ENCODE measurements around the gene DCST2. TPM values are rescaled to one million over a fixed set of nuclear protein-coding genes. Genes with fewer than 3 reads are reported as not detected.
"Not testable (repeated sequence)": the region's sequence is repeated elsewhere in the genome, so short reads cannot be mapped to it uniquely, and the experiment has no call there.

DCST2 gene
- total and polyA plus RNA-seq, 2 of the 8 experiments (the other 6 are each of a cell fraction or from before 2014, with no cell fraction given): 0.43 to 2.1 TPM

DNA sequence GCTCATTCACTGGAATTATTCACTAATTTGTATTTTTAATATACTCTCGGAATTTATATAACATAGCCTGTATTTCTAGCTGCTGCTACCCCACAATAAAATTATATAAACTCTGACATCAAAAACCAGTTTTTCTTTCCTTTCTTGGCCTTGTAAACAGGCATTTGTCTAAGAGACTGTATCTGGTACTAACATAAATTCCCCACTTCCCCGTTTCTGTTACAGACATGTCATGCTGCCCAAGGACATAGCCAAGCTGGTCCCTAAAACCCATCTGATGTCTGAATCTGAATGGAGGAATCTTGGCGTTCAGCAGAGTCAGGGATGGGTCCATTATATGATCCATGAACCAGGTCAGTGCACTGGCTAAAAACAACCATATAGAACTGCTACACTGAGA, 55.8 kb downstream of the DCST2 start:
- not testable (repeated sequence) for H3K4me3 ChIP-seq (ENCODE audit: extremely low read depth in 1 of 4, insufficient read depth in 2 of 4, low read depth in 3 of 4, low read length in 4 of 4); H3K14ac ChIP-seq (ENCODE audit: insufficient read length); H2AK5ac ChIP-seq (ENCODE audit: low read depth, low read length); H3K9ac ChIP-seq (replicated peaks in 1 of 4; ENCODE audit: extremely low read depth in 1 of 4, low read depth in 3 of 4, low read length in 3 of 4); H3K4ac ChIP-seq (replicated peaks; ENCODE audit: insufficient read length, low read depth, low read length); H4K8ac ChIP-seq (ENCODE audit: extremely low read depth, insufficient read depth, low read length); H2BK20ac ChIP-seq (ENCODE audit: low read length); H4K5ac ChIP-seq (ENCODE audit: insufficient read length, low read depth, low read length); H4K91ac ChIP-seq (replicated peaks; ENCODE audit: insufficient read length, low read length); H2AFZ ChIP-seq (ENCODE audit: low read length); H3K27ac ChIP-seq (ENCODE audit: low read depth, low read length); H3K9me3 ChIP-seq (ENCODE audit: insufficient read depth in 2 of 2, low read depth in 1 of 2, low read length in 1 of 2); H4K20me1 ChIP-seq (replicated peaks in 1 of 2; ENCODE audit: control insufficient read depth in 1 of 2, insufficient read depth in 2 of 2, low read length in 2 of 2); H3K18ac ChIP-seq (ENCODE audit: extremely low read depth, low read length); H3K79me1 ChIP-seq (ENCODE audit: low read depth, low read length); FAIRE-seq; H2BK120ac ChIP-seq (replicated peaks; ENCODE audit: low read depth, low read length); H2BK5ac ChIP-seq (ENCODE audit: low read depth, low read length); H2BK15ac ChIP-seq (ENCODE audit: low read length); H3K56ac ChIP-seq (replicated peaks; ENCODE audit: insufficient read length, low read depth, low read length); H2BK12ac ChIP-seq (ENCODE audit: low read depth, low read length); DNase-seq (ENCODE audit: low read depth in 1 of 2, low spot score in 2 of 2); H3K4me2 ChIP-seq (ENCODE audit: insufficient read depth in 1 of 2, low read depth in 2 of 2, low read length in 2 of 2); H3K23ac ChIP-seq (ENCODE audit: insufficient read length); H3K27me3 ChIP-seq (replicated peaks in 1 of 4; ENCODE audit: control insufficient read depth in 3 of 4, extremely low read depth in 1 of 4, insufficient read depth in 3 of 4, low read length in 3 of 4)
- Histone ChIP-seq H3K36me3 (ENCODE audit: control insufficient read depth in 2 of 4, insufficient read depth in 4 of 4, low read length in 3 of 4) (peaks cover 9 to 30% (median 17%) of the 10 kb centered on the region in 4 experiments), H3K23me2 (ENCODE audit: low read depth, low read length) (peaks cover 12% of the 10 kb centered on the region), H3K79me2 (ENCODE audit: control insufficient read depth in 1 of 2, insufficient read depth in 2 of 2, low read length in 2 of 2) (peaks cover 19 to 54% of the 10 kb centered on the region in 2 experiments), H3K4me1 (replicated peaks in 1 of 4; ENCODE audit: control insufficient read depth in 3 of 4, insufficient read depth in 4 of 4, low read length in 3 of 4) (peaks cover 0 to 12% (median 5%) of the 10 kb centered on the region in 4 experiments; a peak in 4 of 7 replicates)
- POLR2A ChIA-PET (ENCODE audit: partially characterized antibody): interaction anchor here (22.4 to 42.8 kb wide), 2 partner anchors 17 to 19 kb away, joined by 662 to 702 read pairs; partner anchors contain the start of genes LENEP, PBXIP1, PYGO2 and ZBTB7B
- WGBS, 2 experiments (ENCODE audit: extremely low coverage in 1 of 2, insufficient coverage in 1 of 2, insufficient read length in 1 of 2, insufficient replicate concordance in 2 of 2, low coverage in 1 of 2, low lambda C conversion rate in 2 of 2, missing lambda C conversion rate in 1 of 2): 92% methylated on average over 3 of the region's 3 CpGs; no CpG with 5 or more reads in 1 of the 2 experiments
- CTCF ChIA-PET (ENCODE audit: partially characterized antibody): interaction anchor here (20.6 kb wide), 1 partner anchor 19 kb away, joined by 334 read pairs; the partner anchor contains the start of gene LENEP

All from H1 (cell line).